Endothelial cell of umbilical vein (primary cell): ENCODE data around the gene ADCY2. TPM values are rescaled to one million over a fixed set of nuclear protein-coding genes. Genes with fewer than 3 reads are reported as not detected.

Source experiments
- BruUV-seq: library from RNA; stranded (reverse); fragments of 400-500 nt; replicated peaks from 2 replicates; lab custom pipeline; 2021; lab: Mats Ljungman, UMichigan
- CTCF ChIA-PET: fragments of 300-600, 350-600 bp; sonication (Branson Sonifier 250); formaldehyde crosslinking; loops from one replicate; lab custom pipeline; 2021; ENCODE audit warnings: antibody characterized with exemption, inconsistent platforms; lab: Charles Lee
- POLR2A ChIA-PET: fragments of 300-600, 350-600 bp; sonication (Branson Sonifier 250); formaldehyde crosslinking; loops from one replicate; lab custom pipeline; 2021; ENCODE audit warnings: antibody characterized with exemption, inconsistent platforms; lab: Charles Lee
- DNase-seq: peaks from one replicate; pipeline ENCODE4 v3.0.0-alpha.2; 2011; ENCODE audit warnings: low read depth, low spot score
- FAIRE-seq: peaks from 2 replicates; lab custom pipeline; 2011; peaks lifted over from hg19 to GRCh38; lab: Jason Lieb, UNC
- H2AFZ ChIP-seq: 2 replicates; pipeline ENCODE4 v1.6.0; 2012; ENCODE audit warnings: low read depth, low read length, control low read depth, inconsistent platforms
- H3K27ac ChIP-seq: 2 replicates; pipeline ENCODE4 v1.5.1; 2011; ENCODE audit warnings: low read depth, mild to moderate bottlenecking, control low read depth, low read length, moderate library complexity; ENCODE audit not compliant: insufficient read depth
- H3K27me3 ChIP-seq, 2 experiments: 2 replicates each; pipeline versions ENCODE4 v1.6.0 to v1.6.1; 2011; ENCODE audit warnings: low read length in 2 of 2, mixed read lengths in 1 of 2; ENCODE audit not compliant: control insufficient read depth in 2 of 2, insufficient read depth in 2 of 2
- H3K36me3 ChIP-seq, 2 experiments: 2 replicates in 1 of 2; 3 replicates in 1 of 2; pipeline ENCODE4 v1.5.1; 2011; ENCODE audit warnings: low read length in 2 of 2, mild to moderate bottlenecking in 1 of 2, moderate library complexity in 1 of 2; ENCODE audit not compliant: control insufficient read depth in 2 of 2, insufficient read depth in 2 of 2; ENCODE audit errors: extremely low read depth in 1 of 2
- H3K4me1 ChIP-seq: 3 replicates; pipeline ENCODE4 v1.5.1; 2011; ENCODE audit warnings: mild to moderate bottlenecking, low read length; ENCODE audit not compliant: control insufficient read depth, insufficient read depth; ENCODE audit errors: extremely low read depth
- H3K4me2 ChIP-seq: 2 replicates; pipeline ENCODE4 v1.6.1; 2011; ENCODE audit warnings: low read length, control low read depth, mixed read lengths; ENCODE audit not compliant: insufficient read depth
- H3K4me3 ChIP-seq, 3 experiments: fragments of 200-600 bp in 1 of 3; sonication (generic), shearing (Covaris generic) in 1 of 3; replicated peaks in 1 of 3; 2 replicates each; pipeline ENCODE4 v1.5.1; 2011 to 2016; ENCODE audit warnings: control low read depth in 3 of 3, low read length in 3 of 3, mild to moderate bottlenecking in 2 of 3, inconsistent platforms in 1 of 3, low read depth in 1 of 3, moderate library complexity in 1 of 3; ENCODE audit not compliant: insufficient read depth in 1 of 3
- H3K79me2 ChIP-seq: 2 replicates; pipeline ENCODE4 v1.6.0; 2012; ENCODE audit warnings: low read length, inconsistent platforms; ENCODE audit not compliant: control insufficient read depth, insufficient read depth
- H3K9ac ChIP-seq: replicated peaks from 2 replicates; pipeline ENCODE3; 2011; ENCODE audit warnings: low read length, control low read depth; ENCODE audit not compliant: insufficient read depth; ENCODE audit errors: extremely low read depth
- H3K9me1 ChIP-seq: replicated peaks from 3 replicates; pipeline ENCODE4 v1.6.0; 2011; ENCODE audit warnings: mild to moderate bottlenecking, low read length; ENCODE audit not compliant: control insufficient read depth, insufficient read depth; ENCODE audit errors: extremely low read depth
- H3K9me3 ChIP-seq: replicated peaks from 2 replicates; pipeline ENCODE4 v1.5.1; 2012; ENCODE audit warnings: low read length, inconsistent platforms; ENCODE audit not compliant: control insufficient read depth, insufficient read depth
- H4K20me1 ChIP-seq: replicated peaks from 2 replicates; pipeline ENCODE3; 2011; ENCODE audit warnings: mild to moderate bottlenecking, low read length; ENCODE audit not compliant: control insufficient read depth, insufficient read depth; ENCODE audit errors: extremely low read depth
- EZH2 ChIP-seq: IDR thresholded peaks from 2 replicates; pipeline ENCODE4 v1.6.1; 2012; ENCODE audit warnings: borderline replicate concordance, low read depth, mild to moderate bottlenecking, moderate library complexity, low read length, inconsistent platforms; ENCODE audit not compliant: severe bottlenecking
- FOS ChIP-seq: IDR thresholded peaks from 2 replicates; pipeline ENCODE4 v1.6.1; 2011; ENCODE audit warnings: mild to moderate bottlenecking, low read length, moderate library complexity, borderline replicate concordance; ENCODE audit not compliant: insufficient read depth
- JUN ChIP-seq: IDR thresholded peaks from 2 replicates; pipeline ENCODE4 v1.6.1; 2011; ENCODE audit warnings: borderline replicate concordance, low read depth; ENCODE audit not compliant: insufficient read length, insufficient read depth
- MYC ChIP-seq: IDR thresholded peaks from one replicate; pipeline ENCODE4 v1.6.1; 2011; ENCODE audit warnings: mild to moderate bottlenecking, low read depth, low read length
- POLR2A ChIP-seq: IDR thresholded peaks from 2 replicates; pipeline ENCODE4 v1.6.1; 2012; ENCODE audit warnings: low read depth, mild to moderate bottlenecking, control low read depth, low read length
- dilution Hi-C: fragments of 300-500 bp; cut with MboI; formaldehyde crosslinking; loops from one replicate; pipeline ENCODE4 v1.15.0; 2019; ENCODE audit warnings: low sequenced_read_pairs; ENCODE audit not compliant: extremely low pct_ligation_motif_present
- intact Hi-C: fragments of 100-400 bp; cut with micrococcal nuclease; formaldehyde crosslinking; loops from one replicate; pipeline ENCODE4 v1.10.0; 2022
- polyA plus RNA-seq, 4 experiments: library from polyadenylated mRNA; depleted of rRNA in 3 of 4; stranded (reverse) in 3 of 4; unstranded in 1 of 4; fragments of >200 nt; gene quantifications; 2 replicates each; pipeline versions ENCODE4 v1.2.1 to v1.2.3, GENCODE V29; 2011 to 2012; ENCODE audit warnings: missing spikeins in 1 of 4
- total RNA-seq: library from RNA; stranded (reverse); gene quantifications from 2 replicates; pipeline ENCODE4 v1.2.3, GENCODE V29; 2021
- TF ChIP-seq, protein P1 (sequence below), 2 donors: IDR thresholded peaks; 1 replicate in 1 of 2; 2 replicates in 1 of 2; pipeline ENCODE4 v1.5.1; 2011; ENCODE audit warnings: low read length in 2 of 2, mild to moderate bottlenecking in 2 of 2, moderate library complexity in 2 of 2, control low read depth in 1 of 2, inconsistent platforms in 1 of 2, low read depth in 1 of 2; ENCODE audit not compliant: insufficient read depth in 1 of 2; ENCODE audit errors: extremely low read depth in 1 of 2
- TF ChIP-seq, protein P2 (sequence below): IDR thresholded peaks from 2 replicates; pipeline ENCODE4 v1.6.1; 2011; ENCODE audit not compliant: insufficient read depth, insufficient read length

Gene ADCY2
- total and polyA plus RNA-seq, 2 donors (not counting 3 experiments of a cell fraction or from before 2014, with no cell fraction given): under 0.01 TPM; not detected in 1

DNA sequence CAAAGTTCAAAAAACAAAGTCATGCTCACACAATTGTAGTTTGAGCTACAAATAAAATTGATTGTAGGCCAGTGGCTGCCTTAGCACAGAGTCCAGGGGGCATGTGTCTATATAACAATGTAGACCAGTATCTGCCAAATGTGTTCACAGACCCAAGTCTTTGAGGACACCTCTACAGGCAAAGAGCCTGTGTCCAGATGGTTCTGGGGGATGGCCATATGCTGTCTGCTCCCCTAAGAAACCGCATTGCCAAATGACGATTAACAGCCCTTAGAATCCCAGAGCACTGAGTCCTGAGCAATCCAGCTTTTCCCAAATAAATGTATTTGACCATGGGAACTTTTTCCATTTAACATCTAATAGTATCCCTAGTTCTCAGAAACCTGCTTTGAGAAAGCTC lies 169.6 kb downstream of the ADCY2 start:
- Histone ChIP-seq H3K27ac (no peak overlapping the region), H3K4me2 (no peak overlapping the region), H3K9me1 (no peaks in the 10 kb centered on the region), H3K9ac (no peak overlapping the region), H3K79me2 (no peaks in the 10 kb centered on the region), H3K27me3 (no peaks in the 10 kb centered on the region), H3K9me3 (peaks cover 3% of the 10 kb centered on the region), H3K4me3 (no peak overlapping the region), H3K36me3 (no peaks in the 10 kb centered on the region), H3K4me1 (no peaks in the 10 kb centered on the region), H2AFZ (no peak overlapping the region), H4K20me1 (no peaks in the 10 kb centered on the region)
- DNase-seq (no peak), FAIRE-seq (no peak)
- intact Hi-C loops: no loop called here
- no TSS peak for BruUV-seq
- TF ChIP-seq MYC: no peak
- TF ChIP-seq, protein P1, sequence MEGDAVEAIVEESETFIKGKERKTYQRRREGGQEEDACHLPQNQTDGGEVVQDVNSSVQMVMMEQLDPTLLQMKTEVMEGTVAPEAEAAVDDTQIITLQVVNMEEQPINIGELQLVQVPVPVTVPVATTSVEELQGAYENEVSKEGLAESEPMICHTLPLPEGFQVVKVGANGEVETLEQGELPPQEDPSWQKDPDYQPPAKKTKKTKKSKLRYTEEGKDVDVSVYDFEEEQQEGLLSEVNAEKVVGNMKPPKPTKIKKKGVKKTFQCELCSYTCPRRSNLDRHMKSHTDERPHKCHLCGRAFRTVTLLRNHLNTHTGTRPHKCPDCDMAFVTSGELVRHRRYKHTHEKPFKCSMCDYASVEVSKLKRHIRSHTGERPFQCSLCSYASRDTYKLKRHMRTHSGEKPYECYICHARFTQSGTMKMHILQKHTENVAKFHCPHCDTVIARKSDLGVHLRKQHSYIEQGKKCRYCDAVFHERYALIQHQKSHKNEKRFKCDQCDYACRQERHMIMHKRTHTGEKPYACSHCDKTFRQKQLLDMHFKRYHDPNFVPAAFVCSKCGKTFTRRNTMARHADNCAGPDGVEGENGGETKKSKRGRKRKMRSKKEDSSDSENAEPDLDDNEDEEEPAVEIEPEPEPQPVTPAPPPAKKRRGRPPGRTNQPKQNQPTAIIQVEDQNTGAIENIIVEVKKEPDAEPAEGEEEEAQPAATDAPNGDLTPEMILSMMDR (IDR thresholded peaks at IDR 0.05; ENCODE audit: extremely low read depth in 1 of 2, insufficient read depth in 1 of 2, low read depth in 1 of 2, low read length in 2 of 2): no peak
- CTCF ChIA-PET: no interaction called here
- POLR2A ChIA-PET: no interaction called here
- dilution Hi-C loops: no loop called here

DNA sequence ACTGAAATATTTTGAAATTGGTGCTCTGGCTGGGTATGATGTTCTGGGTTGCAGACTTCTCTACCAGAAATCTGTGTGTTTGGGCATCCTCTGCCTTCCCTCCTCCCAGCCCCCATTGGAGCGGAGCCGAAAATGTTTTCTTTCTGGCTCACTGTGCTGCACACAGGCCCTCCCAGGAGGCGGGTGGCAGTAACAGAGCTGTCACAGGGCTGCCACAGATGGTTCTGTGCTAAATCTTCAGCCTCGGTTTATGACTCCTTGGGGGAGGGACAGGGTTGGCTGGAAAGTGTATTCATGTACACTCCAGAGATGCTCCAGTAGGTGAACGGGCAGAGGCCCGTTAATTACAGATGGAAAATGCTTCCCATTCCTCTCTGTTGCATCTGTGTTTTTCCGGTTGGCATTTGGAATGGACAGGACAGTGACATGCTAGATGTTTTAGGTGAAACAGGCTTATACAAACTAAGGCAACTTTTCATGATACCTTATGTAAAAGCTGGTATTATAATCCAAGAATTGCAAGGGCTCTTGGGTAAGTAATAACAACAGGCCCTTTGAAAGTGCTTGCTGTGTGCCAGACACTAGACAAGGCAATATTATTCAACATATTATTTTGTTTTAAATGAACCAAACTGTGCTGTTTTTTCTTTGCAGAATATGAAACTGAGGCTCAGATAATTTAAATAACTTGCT lies 180.2 kb downstream of the ADCY2 start:
- Histone ChIP-seq H3K4me3 (no peak overlapping the region), H3K36me3 (no peaks in the 10 kb centered on the region), H3K9ac (no peak overlapping the region), H2AFZ (no peak overlapping the region), H3K27me3 (no peaks in the 10 kb centered on the region), H3K79me2 (no peaks in the 10 kb centered on the region), H3K4me2 (no peak overlapping the region), H4K20me1 (no peaks in the 10 kb centered on the region), H3K27ac (no peak overlapping the region), H3K4me1 (no peaks in the 10 kb centered on the region), H3K9me3 (peaks cover 2% of the 10 kb centered on the region), H3K9me1 (no peaks in the 10 kb centered on the region)
- POLR2A ChIA-PET: no interaction called here
- intact Hi-C loops: no loop called here
- BruUV-seq: no TSS peak
- FAIRE-seq: no peak
- no peak for DNase-seq
- dilution Hi-C loops: no loop called here
- TF ChIP-seq, protein P1 (IDR thresholded peaks at IDR 0.05; ENCODE audit: extremely low read depth in 1 of 2, insufficient read depth in 1 of 2, low read depth in 1 of 2, low read length in 2 of 2): no peak
- TF ChIP-seq JUN (no peak), POLR2A (no peak), EZH2 (no peak), FOS (no peak), MYC (no peak)
- TF ChIP-seq, protein P2, sequence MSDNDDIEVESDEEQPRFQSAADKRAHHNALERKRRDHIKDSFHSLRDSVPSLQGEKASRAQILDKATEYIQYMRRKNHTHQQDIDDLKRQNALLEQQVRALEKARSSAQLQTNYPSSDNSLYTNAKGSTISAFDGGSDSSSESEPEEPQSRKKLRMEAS: no peak
- CTCF ChIA-PET: no interaction called here
